ENCODE measurements around the gene SP140.
"Not testable (repeated sequence)": the region's sequence is repeated elsewhere in the genome, so short reads cannot be mapped to it uniquely, and the experiment has no call there.

Gene SP140

GRCh38 chr2:230226051-230226551, 565 bp downstream of the SP140 start:
- FAIRE-seq = no peak

- FAIRE-seq = no peak
Observed at GRCh38 chr2:230227216-230227615, 1.7 kb downstream of the SP140 start.

- FAIRE-seq = no peak
Observed at GRCh38 chr2:230230087-230230486, 4.6 kb downstream of the SP140 start.

- no peak for FAIRE-seq
Observed at GRCh38 chr2:230230496-230231200, 5.1 kb downstream of the SP140 start.

GRCh38 chr2:230231251-230231650, 5.7 kb downstream of the SP140 start:
- FAIRE-seq = no peak

GRCh38 chr2:230234122-230234722, 8.7 kb downstream of the SP140 start:
- no peak for FAIRE-seq

GRCh38 chr2:230234845-230235244, 9.3 kb downstream of the SP140 start:
- no peak for FAIRE-seq

GRCh38 chr2:230244211-230244610, 18.7 kb downstream of the SP140 start:
- FAIRE-seq = no peak

- no peak for FAIRE-seq
Observed at GRCh38 chr2:230246206-230246605, 20.7 kb downstream of the SP140 start.

GRCh38 chr2:230250231-230250630, 24.7 kb downstream of the SP140 start:
- no peak for FAIRE-seq

- FAIRE-seq = no peak
Observed at GRCh38 chr2:230254152-230254881, 28.8 kb downstream of the SP140 start.

GRCh38 chr2:230256733-230257332, 31.3 kb downstream of the SP140 start:
- no peak for FAIRE-seq

- FAIRE-seq = no peak
Observed at GRCh38 chr2:230258483-230258882, 32.9 kb downstream of the SP140 start.

GRCh38 chr2:230262246-230262645, 36.7 kb downstream of the SP140 start:
- FAIRE-seq = no peak

- FAIRE-seq = not testable (repeated sequence)
Observed at GRCh38 chr2:230264945-230265344, 39.4 kb downstream of the SP140 start.

- no peak for FAIRE-seq
Observed at GRCh38 chr2:230266638-230267037, 41.1 kb downstream of the SP140 start.

GRCh38 chr2:230267059-230267458, 41.5 kb downstream of the SP140 start:
- no peak for FAIRE-seq

- FAIRE-seq = no peak
Observed at GRCh38 chr2:230267556-230267955, 42.0 kb downstream of the SP140 start.

GRCh38 chr2:230268606-230269243, 43.2 kb downstream of the SP140 start:
- FAIRE-seq = no peak

GRCh38 chr2:230269715-230270114, 44.2 kb downstream of the SP140 start:
- no peak for FAIRE-seq

- no peak for FAIRE-seq
Observed at GRCh38 chr2:230282936-230283335, 57.4 kb downstream of the SP140 start.

- FAIRE-seq = no peak
Observed at GRCh38 chr2:230286048-230286447, 60.5 kb downstream of the SP140 start.

GRCh38 chr2:230289311-230289710, 63.8 kb downstream of the SP140 start:
- not testable (repeated sequence) for FAIRE-seq
